Colonic mucosa (tissue), 4 donors: ENCODE data around the gene CDNF. TPM values are rescaled to one million over a fixed set of nuclear protein-coding genes. Genes with fewer than 3 reads are reported as not detected.

Source experiments
- DNase-seq: peaks from one replicate; pipeline ENCODE4 v3.0.0-alpha.2; 2020
- H3K27ac ChIP-seq: fragments of 200-600 bp; one replicate; pipeline ENCODE4 v1.8.0; 2021
- H3K27me3 ChIP-seq: fragments of 200-600 bp; one replicate; pipeline ENCODE4 v1.8.0; 2021
- H3K36me3 ChIP-seq: fragments of 200-600 bp; one replicate; pipeline ENCODE4 v1.8.0; 2021
- H3K4me1 ChIP-seq: fragments of 200-600 bp; one replicate; pipeline ENCODE4 v1.8.0; 2021; ENCODE audit warnings: mild to moderate bottlenecking
- H3K4me3 ChIP-seq: fragments of 200-600 bp; one replicate; pipeline ENCODE4 v1.8.0; 2021
- H3K9ac ChIP-seq, 2 donors: one replicate each; pipeline ENCODE4 v1.7.0; 2013; ENCODE audit warnings: control low read depth in 2 of 2, low read depth in 2 of 2, low read length in 2 of 2
- H3K9me3 ChIP-seq: fragments of 200-600 bp; one replicate; pipeline ENCODE4 v1.8.0; 2021
- CTCF ChIP-seq: fragments of 200-600 bp; IDR thresholded peaks from one replicate; pipeline ENCODE4 v1.8.0; 2022; ENCODE audit warnings: antibody characterized with exemption, mild to moderate bottlenecking
- intact Hi-C: fragments of 100-400 bp; cut with DNase I; formaldehyde crosslinking; loops from one replicate; pipeline ENCODE4 v1.14.1; 2022
- total RNA-seq, 2 donors: library from RNA; stranded (reverse); fragmentation: NEBNext Ultra II Directional in 1 of 2; extraction: Animal tissue kit (Norgen Biotek cat#: 25700) in 1 of 2; gene quantifications; one replicate each; pipeline ENCODE4 v1.2.1, GENCODE V29; 2021
- donor health status: healthy.
- donor health status: DM: no; HTN: no; CAD: no.
- donor health status: DM: no; HTN: no; CAD: no.

CDNF gene
- total RNA-seq, 2 donors from 2014 or later, result 0.82 to 1.4 TPM

- no peaks in the 10 kb centered on the region for H3K27me3 ChIP-seq
- peak; percentile 29 for DNase-seq
- H3K4me1 ChIP-seq, result peaks cover 6% of the 10 kb centered on the region
- no peak overlapping the region for H3K9ac ChIP-seq
- intact Hi-C loops, result no loop called here
- H3K36me3 ChIP-seq, result no peaks in the 10 kb centered on the region
- H3K4me3 ChIP-seq, result no peak overlapping the region
- TF ChIP-seq CTCF, result no peak
- H3K9me3 ChIP-seq, result no peaks in the 10 kb centered on the region
- H3K27ac ChIP-seq, result no peak overlapping the region
Measured at GRCh38 chr10:14782691-14783363, 55.0 kb downstream of the CDNF start.

- DNase-seq, result no peak
- no peak for TF ChIP-seq CTCF
- H3K4me3 ChIP-seq, result no peak overlapping the region
- no peaks in the 10 kb centered on the region for H3K36me3 ChIP-seq
- H3K27me3 ChIP-seq, result no peaks in the 10 kb centered on the region
- H3K4me1 ChIP-seq, result peaks cover 6% of the 10 kb centered on the region
- intact Hi-C loops, result no loop called here
- no peaks in the 10 kb centered on the region for H3K9me3 ChIP-seq
- no peak overlapping the region for H3K9ac ChIP-seq
- no peak overlapping the region for H3K27ac ChIP-seq
Measured at GRCh38 chr10:14781763-14782162, 56.1 kb downstream of the CDNF start.

- Histone ChIP-seq H3K9me3 (no peaks in the 10 kb centered on the region), H3K4me3 (no peak overlapping the region), H3K27ac (peak overlapping the region; percentile 1), H3K36me3 (no peaks in the 10 kb centered on the region), H3K27me3 (no peaks in the 10 kb centered on the region), H3K9ac (peak overlapping the region in 1 of 2 donors; percentile 19), H3K4me1 (peaks cover 6% of the 10 kb centered on the region)
- intact Hi-C loops, result no loop called here
- TF ChIP-seq CTCF, result no peak
- DNase-seq, result peak; percentile 50
Measured at GRCh38 chr10:14779001-14779651, 58.7 kb downstream of the CDNF start.

GRCh38 chr10:14776546-14776945 lies 61.3 kb downstream of the CDNF start:
- Histone ChIP-seq H3K9ac (no peak overlapping the region), H3K4me1 (peaks cover 6% of the 10 kb centered on the region), H3K4me3 (no peak overlapping the region), H3K27ac (no peak overlapping the region), H3K9me3 (no peaks in the 10 kb centered on the region), H3K36me3 (no peaks in the 10 kb centered on the region), H3K27me3 (no peaks in the 10 kb centered on the region)
- DNase-seq, result no peak
- intact Hi-C loops, result no loop called here
- no peak for TF ChIP-seq CTCF

- peaks cover 6% of the 10 kb centered on the region for H3K4me1 ChIP-seq
- H3K36me3 ChIP-seq, result no peaks in the 10 kb centered on the region
- DNase-seq, result no peak
- TF ChIP-seq CTCF, result no peak
- no peak overlapping the region for H3K9ac ChIP-seq
- H3K27me3 ChIP-seq, result no peaks in the 10 kb centered on the region
- H3K9me3 ChIP-seq, result no peaks in the 10 kb centered on the region
- intact Hi-C loops, result no loop called here
- H3K4me3 ChIP-seq, result no peak overlapping the region
- no peak overlapping the region for H3K27ac ChIP-seq
Measured at GRCh38 chr10:14775656-14776055, 62.2 kb downstream of the CDNF start.
